SKM-1 treated with dmso at 0.1 percent for 144 hours (cell line): ENCODE data around the gene AGBL4.
A peak's percentile ranks its signal among the peaks of the same experiment; 100 is the strongest.

Experiments used
- DNase-seq: peaks from one replicate; lab custom pipeline; 2025; ENCODE audit not compliant: unreplicated experiment; lab: John Stamatoyannopoulos, UW

Gene AGBL4

DNA sequence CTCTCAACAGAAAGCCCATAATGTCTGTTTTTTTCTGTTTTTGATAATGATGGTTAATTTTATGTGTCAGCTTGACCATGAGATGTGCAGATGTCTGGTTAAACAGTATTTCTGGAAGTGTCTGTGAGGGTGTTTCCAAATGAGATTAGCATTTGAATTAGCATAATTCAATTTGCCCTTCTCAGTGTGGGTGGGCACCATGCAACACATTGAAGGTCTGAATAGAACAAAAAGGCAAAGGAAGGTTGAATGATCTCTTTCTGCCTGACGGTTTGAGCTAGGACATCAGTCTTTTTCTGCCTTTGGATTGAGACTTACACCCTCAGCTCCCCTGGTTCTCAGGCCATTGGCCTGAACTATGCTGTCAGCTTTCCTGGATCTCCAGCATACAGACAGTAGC, 1516.9 kb downstream of the AGBL4 start:
- no peak for DNase-seq

DNA sequence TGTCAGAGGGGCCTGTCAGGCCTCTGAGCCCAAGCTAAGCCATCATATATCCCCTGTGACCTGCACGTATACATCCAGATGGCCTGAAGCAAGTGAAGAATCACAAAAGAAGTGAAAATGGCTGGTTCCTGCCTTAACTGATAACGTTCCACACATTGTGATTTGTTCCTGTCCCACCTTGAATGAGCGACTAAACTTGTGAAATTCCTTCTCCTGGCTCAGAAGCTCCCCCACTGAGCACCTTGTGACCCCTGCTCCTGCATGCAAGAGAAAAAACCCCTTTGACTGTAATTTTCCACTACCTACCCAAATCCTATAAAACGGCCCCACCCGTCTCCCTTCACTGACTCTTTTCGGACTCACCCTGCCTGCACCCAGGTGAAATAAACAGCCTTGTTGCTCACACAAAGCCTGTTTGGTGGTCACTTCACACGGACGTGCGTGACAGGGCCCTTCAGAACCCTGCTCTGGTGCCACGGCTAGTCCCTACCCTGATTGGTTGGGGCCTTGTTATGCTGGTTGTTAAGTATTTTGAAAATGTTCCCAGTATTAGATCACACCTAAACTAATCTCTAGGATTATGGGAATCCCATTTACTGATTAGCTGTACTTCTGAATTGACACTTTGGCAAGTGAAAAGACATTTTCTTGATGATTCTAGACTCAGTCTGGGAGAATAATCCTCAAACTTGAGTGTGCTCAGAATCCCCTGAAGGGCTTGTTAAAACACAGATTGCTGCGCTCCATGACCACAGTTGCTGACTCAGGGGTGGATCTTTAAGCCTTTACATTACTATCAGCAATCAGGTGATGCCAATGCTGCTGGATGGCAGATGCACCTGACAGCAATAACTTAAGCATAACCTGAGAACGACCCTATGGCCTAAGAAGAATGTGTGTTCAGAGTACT, 1523.0 kb downstream of the AGBL4 start:
- no peak for DNase-seq

DNA sequence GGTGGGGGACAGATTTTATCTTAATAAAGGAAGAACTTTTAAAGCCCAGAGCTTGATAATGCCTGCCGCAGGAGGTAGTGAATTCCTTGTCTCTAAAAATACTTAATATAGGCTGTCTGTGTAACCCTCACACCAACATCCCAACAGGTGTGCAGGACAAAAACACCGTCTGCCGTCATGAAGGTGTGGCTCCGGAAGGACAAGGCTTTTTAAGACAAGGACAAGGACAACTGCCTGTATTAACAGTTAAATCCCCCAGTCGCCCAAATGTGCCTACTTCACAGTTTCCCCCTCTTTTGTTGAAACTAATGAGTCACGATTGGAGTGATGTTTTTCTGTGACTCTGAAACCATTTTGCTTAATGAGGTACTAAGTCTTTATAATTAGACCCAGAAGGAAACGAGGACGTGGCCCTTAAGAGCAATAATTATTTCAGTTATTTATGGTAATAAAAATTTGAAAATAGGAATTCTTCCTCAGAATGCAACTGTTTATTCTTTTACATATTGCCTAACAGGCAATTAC, 1524.5 kb downstream of the AGBL4 start:
- DNase-seq: no peak

DNA sequence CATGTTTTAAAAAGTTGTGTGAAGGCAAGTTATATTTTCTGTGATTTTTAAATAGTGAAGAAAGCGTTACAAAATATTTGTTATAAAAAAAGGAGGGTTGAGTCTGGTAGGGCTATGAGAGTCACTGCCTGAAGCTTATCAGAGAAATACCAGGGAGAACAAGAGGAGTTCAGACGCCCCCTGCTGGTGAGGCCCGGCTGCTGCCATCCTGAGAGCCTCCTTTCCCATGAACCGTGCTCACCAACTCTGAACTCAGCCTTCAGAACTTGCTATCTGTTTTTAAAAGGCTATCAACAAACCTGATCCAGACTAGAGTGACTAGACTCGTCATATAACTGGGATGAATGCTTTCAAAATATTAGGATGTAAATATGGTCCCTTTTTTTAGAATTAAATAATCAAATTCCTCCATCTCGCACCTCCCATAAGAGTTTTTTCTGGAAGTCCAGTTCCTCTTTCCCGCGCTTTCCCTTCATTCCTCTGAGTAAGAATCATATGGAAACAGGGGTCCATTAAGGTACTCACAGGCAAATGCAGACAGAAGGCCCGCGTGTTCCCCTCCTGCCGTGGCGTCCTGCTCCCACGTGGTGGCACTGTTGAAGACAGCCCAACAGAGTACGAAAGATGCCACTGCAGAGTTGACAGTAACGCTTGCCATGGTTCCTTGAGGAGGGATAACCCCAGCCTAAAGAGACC, 1525.5 kb downstream of the AGBL4 start:
- DNase-seq: peak; percentile 56

DNA sequence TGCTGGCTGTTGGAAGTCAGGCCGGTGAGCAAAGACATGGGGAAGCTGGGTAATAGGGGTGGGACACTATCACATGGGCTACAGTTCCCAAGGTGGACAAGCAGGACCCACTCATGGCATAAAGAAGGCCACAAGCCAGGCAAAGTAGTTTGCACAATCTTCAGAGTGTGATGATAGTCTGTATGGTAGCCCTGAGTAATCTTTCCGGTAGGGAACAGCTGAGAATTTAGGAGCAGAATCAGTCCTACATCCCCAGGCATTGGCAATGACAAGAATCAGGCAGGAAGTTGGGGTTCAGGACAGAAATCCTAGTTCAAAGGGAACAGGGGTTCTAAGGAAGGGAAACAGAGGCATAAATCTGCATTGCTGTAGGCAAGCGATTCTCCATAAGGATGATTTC, 1527.8 kb downstream of the AGBL4 start:
- DNase-seq: no peak

DNA sequence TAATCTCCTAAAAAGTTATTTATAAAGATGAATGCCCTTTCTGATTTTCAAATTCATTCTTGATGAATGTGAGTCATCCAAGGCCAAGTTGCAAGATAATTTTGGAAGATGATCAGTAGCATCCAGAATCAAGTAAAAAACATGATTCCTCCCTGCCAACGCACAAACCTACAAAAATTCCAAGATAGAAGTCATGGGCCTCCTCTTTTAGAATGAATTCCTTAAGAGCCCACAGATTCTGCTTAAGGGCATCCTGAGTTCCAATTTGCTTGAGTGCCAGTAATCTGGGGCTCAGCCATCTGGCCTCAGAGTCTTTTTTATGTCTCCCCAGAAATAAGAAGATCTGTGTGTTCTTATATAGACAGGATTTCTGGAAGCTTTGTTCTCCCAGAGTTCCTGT, 1528.6 kb downstream of the AGBL4 start:
- no peak for DNase-seq

DNA sequence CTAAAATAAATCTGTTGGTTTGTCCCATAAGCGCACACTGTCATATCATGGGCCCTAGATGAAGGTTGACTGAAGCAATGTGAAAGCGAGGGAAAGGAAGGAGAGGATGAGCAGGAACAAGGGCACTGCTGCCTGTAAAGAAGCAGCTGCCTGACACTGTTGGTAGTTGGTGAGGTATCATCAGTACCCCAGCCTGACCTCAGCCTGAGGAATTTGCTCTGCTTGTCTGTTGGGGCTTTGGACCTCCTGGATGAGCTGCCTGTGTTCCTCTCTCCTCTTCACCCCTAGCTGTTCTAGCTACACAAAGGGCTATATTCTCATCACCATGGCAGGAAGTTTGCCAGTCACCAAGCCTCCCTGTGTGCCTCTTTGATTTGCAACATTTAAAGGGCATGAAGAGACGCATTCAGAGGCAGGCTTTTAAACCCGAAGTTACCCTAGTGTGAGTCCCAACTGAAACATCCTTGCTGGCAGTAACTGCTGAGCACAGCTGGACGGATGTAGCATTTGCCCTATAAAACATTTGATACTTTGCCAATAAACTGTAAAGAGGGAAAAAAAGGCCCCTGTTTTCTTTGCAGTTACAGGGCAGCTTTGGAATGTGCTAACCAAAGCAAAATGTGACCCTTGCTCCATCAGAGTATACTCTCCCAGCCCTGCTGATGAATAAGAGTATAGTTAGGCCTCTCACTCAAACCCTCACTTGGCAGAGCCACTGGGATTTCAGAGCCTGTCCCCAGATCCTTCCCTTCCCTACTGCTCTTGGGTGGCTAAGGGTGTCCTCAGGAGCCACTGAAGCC, 1529.6 kb downstream of the AGBL4 start:
- no peak for DNase-seq

DNA sequence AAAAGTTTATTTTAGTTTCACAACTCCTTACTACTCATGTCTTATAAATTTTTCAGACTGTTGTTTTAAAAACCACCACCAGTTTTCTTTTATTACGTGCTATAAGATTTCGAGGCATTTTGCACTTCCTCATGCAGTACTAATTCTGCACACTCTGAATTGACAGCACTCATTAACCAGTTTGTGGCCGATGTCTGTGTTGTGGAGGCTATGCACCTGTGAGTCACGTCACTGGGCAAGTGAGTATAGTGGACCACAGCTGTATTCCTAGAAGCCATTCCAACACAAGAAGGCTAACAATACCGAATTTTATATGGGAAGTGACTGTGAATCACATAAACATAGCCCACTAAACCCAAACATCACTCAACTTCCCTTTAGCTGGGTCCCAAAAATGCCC, 1530.7 kb downstream of the AGBL4 start:
- DNase-seq: no peak

DNA sequence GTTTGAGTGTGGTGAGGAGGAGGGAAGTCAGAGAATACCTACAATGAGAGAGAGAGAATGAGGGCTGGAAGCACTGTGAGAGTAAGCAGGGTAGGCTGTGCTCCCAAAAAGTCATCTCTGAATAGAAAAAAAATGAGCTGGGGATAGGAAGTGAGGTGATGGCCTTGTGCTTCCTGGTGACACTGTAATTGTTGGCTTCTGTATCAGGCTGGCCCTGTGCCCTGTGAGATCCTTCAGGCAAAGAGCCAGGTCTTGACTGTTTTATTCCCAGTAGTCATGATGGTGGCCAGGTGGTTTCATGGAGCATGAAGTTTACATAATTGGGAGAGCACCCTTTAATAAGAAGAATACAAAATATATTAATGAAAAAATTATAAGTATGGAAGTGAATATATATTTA, 1531.4 kb downstream of the AGBL4 start:
- DNase-seq: no peak

DNA sequence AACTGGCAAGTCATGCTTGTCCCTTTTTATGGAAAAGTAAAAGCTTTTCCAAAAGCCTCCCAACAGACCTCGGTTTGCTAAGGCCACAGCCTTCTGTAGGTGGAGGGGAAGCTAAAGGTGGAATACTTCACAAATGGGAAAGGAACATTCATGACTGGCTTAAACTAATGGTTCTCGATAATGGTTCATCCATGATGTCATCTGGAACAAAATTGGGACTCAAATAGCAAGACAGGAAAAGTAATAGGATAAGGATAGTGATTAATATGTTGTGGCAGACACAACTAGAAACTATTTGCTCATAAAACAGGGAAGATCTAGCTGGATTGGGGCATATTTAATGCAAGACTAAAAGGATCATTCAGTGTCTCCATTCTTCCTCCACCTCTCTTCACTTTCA, 1535.0 kb downstream of the AGBL4 start:
- DNase-seq: no peak
